CD4-positive, alpha-beta memory T cell (primary cell): ENCODE data around the gene RAB28. TPM values are rescaled to one million over a fixed set of nuclear protein-coding genes. Genes with fewer than 3 reads are reported as not detected.

Source experiments
- CTCF ChIA-PET: fragments of 350-600 bp; sonication (Branson Sonifier 250); formaldehyde crosslinking; loops from one replicate; lab custom pipeline; 2021; ENCODE audit warnings: inconsistent platforms; ENCODE audit not compliant: partially characterized antibody; lab: Charles Lee
- POLR2A ChIA-PET: fragments of 350-600 bp; sonication (Branson Sonifier 250); formaldehyde crosslinking; loops from one replicate; lab custom pipeline; 2021; ENCODE audit not compliant: partially characterized antibody; lab: Charles Lee
- DNase-seq, 5 donors: peaks; one replicate each; pipeline versions ENCODE4 v3.0.0 to v3.0.0-alpha.2; 2020 to 2022; ENCODE audit warnings: mixed read lengths in 1 of 5
- H3K27ac ChIP-seq: one replicate; pipeline ENCODE4 v1.7.0; 2013; ENCODE audit warnings: low read depth, low read length
- H3K27me3 ChIP-seq: 2 replicates; pipeline ENCODE4 v1.7.0; 2013; ENCODE audit warnings: mild to moderate bottlenecking, low read length, moderate library complexity; ENCODE audit not compliant: insufficient read depth
- H3K36me3 ChIP-seq: 2 replicates; pipeline ENCODE4 v1.7.0; 2013; ENCODE audit warnings: mild to moderate bottlenecking, low read length, moderate library complexity; ENCODE audit not compliant: insufficient read depth
- H3K4me1 ChIP-seq: 2 replicates; pipeline ENCODE4 v1.7.0; 2013; ENCODE audit warnings: mild to moderate bottlenecking, low read length, moderate library complexity; ENCODE audit not compliant: insufficient read depth
- H3K4me3 ChIP-seq, 2 donors: one replicate each; pipeline ENCODE4 v1.7.0; 2013; ENCODE audit warnings: low read length in 2 of 2, mild to moderate bottlenecking in 1 of 2
- H3K9me3 ChIP-seq, 2 donors: one replicate each; pipeline ENCODE4 v1.7.0; 2013; ENCODE audit warnings: low read length in 2 of 2, control low read depth in 1 of 2; ENCODE audit not compliant: control insufficient read depth in 1 of 2
- H3K27ac Mint-ChIP-seq, 7 donors: one replicate each; pipeline ENCODE4 v1.8.0; 2020 to 2021; ENCODE audit warnings: mixed read lengths in 7 of 7, mild to moderate bottlenecking in 6 of 7, inconsistent platforms in 3 of 7, moderate library complexity in 3 of 7
- H3K27me3 Mint-ChIP-seq, 2 donors: one replicate each; pipeline ENCODE4 v1.8.0; 2020 to 2021; ENCODE audit warnings: mixed read lengths in 2 of 2
- H3K36me3 Mint-ChIP-seq, 2 donors: one replicate each; pipeline ENCODE4 v1.8.0; 2020 to 2021; ENCODE audit warnings: mixed read lengths in 2 of 2, inconsistent platforms in 1 of 2, mild to moderate bottlenecking in 1 of 2
- H3K4me1 Mint-ChIP-seq, 4 donors: one replicate each; pipeline ENCODE4 v1.8.0; 2020 to 2021; ENCODE audit warnings: mixed read lengths in 4 of 4, mild to moderate bottlenecking in 1 of 4
- H3K4me3 Mint-ChIP-seq, 8 donors: one replicate each; pipeline ENCODE4 v1.8.0; 2020 to 2021; ENCODE audit warnings: mixed read lengths in 8 of 8, mild to moderate bottlenecking in 7 of 8, moderate library complexity in 6 of 8, inconsistent platforms in 3 of 8
- H3K9me3 Mint-ChIP-seq, 8 donors: one replicate each; pipeline ENCODE4 v1.8.0; 2020 to 2021; ENCODE audit warnings: mixed read lengths in 8 of 8, mild to moderate bottlenecking in 5 of 8, inconsistent platforms in 3 of 8, moderate library complexity in 1 of 8
- intact Hi-C: fragments of 100-400 bp; cut with micrococcal nuclease; formaldehyde crosslinking; loops from one replicate; pipeline ENCODE4 v1.15.1; 2023
- polyA plus RNA-seq, 2 donors: library from polyadenylated mRNA; unstranded; fragments of 300-500 nt; fragmentation: Illumina TruSeq; gene quantifications; one replicate each; pipeline ENCODE4 v1.2.3, GENCODE V29; 2021
- total RNA-seq, 2 experiments: library from RNA; stranded (reverse); gene quantifications; one replicate each; pipeline ENCODE4 v1.2.3, GENCODE V29; 2021

RAB28 gene
- total and polyA plus RNA-seq, 4 experiments from 2014 or later = 13.3 to 20.6 (median 15.9) TPM

DNA sequence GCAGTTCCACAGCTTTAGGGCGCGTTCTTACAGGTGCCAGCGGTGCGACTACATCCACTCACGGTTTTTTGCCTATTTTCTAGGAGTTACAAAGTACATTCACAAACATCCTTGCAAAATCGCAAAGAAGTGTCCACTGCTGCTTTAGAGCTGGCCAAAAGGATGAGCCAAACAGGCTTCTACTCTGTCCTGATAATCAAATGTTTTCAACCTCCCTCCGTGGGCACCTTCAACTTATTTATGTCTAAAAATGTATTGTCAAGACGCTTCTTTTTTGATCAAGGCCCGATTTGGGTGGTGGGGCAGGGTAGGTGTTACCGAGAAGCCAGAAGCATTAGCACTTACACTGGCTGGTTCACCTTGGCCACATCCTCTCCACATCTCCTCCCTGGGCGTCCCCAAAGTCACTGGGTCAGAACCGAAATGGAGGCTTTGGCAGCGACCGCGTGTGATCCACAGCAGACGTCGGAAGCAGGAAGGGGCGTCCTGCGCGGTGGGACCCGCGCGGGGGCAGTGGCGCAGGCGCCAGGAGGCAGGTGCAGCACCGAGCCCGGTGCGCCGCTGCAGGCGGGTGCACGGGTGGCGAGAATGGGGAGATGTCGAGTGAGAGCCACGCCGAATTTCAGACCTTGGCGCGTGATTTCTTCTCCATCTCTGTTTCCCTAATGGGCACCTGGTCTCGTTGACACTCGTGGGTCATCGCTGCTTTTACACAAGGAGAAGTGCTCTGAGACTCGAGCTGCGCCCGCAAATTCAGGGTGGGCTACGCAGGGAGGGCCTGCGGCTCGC lies 43.2 kb upstream of the RAB28 start:
- Histone ChIP-seq H3K9me3 (no peaks in the 10 kb centered on the region), H3K4me1 (peaks cover 34% of the 10 kb centered on the region), H3K27ac (no peak overlapping the region), H3K36me3 (no peaks in the 10 kb centered on the region), H3K4me3 (no peak overlapping the region), H3K27me3 (peaks cover 79% of the 10 kb centered on the region)
- peak overlapping the region in 6 of 8 donors; percentile 17 to 69 (median 63) for H3K4me3 Mint-ChIP-seq
- intact Hi-C loops = no loop called here
- H3K27ac Mint-ChIP-seq = no peak overlapping the region
- H3K4me1 Mint-ChIP-seq = peaks cover 18 to 45% (median 32%) of the 10 kb centered on the region in 4 donors
- peaks cover 0 to 35% (median 24%) of the 10 kb centered on the region in 8 donors for H3K9me3 Mint-ChIP-seq
- ChIA-PET CTCF (no interaction called here), POLR2A (no interaction called here)
- H3K27me3 Mint-ChIP-seq = peaks cover 76 to 79% of the 10 kb centered on the region in 2 donors
- H3K36me3 Mint-ChIP-seq = no peaks in the 10 kb centered on the region
- no peak for DNase-seq

- no peak overlapping the region for H3K4me3 Mint-ChIP-seq
- peaks cover 74% of the 10 kb centered on the region for H3K27me3 ChIP-seq
- peaks cover 18 to 49% (median 32%) of the 10 kb centered on the region in 4 donors for H3K4me1 Mint-ChIP-seq
- ChIA-PET POLR2A (no interaction called here), CTCF (no interaction called here)
- no peak overlapping the region for H3K4me3 ChIP-seq
- H3K4me1 ChIP-seq = peaks cover 34% of the 10 kb centered on the region
- intact Hi-C loops = no loop called here
- DNase-seq = no peak
- no peak overlapping the region for H3K27ac ChIP-seq
- peaks cover 81 to 84% of the 10 kb centered on the region in 2 donors for H3K27me3 Mint-ChIP-seq
- no peak overlapping the region for H3K27ac Mint-ChIP-seq
- H3K9me3 Mint-ChIP-seq = peaks cover 0 to 35% (median 24%) of the 10 kb centered on the region in 8 donors
- no peaks in the 10 kb centered on the region for H3K9me3 ChIP-seq
- H3K36me3 Mint-ChIP-seq = no peaks in the 10 kb centered on the region
- no peaks in the 10 kb centered on the region for H3K36me3 ChIP-seq
Observed at GRCh38 chr4:13526658-13527057, 42.5 kb upstream of the RAB28 start.

DNA sequence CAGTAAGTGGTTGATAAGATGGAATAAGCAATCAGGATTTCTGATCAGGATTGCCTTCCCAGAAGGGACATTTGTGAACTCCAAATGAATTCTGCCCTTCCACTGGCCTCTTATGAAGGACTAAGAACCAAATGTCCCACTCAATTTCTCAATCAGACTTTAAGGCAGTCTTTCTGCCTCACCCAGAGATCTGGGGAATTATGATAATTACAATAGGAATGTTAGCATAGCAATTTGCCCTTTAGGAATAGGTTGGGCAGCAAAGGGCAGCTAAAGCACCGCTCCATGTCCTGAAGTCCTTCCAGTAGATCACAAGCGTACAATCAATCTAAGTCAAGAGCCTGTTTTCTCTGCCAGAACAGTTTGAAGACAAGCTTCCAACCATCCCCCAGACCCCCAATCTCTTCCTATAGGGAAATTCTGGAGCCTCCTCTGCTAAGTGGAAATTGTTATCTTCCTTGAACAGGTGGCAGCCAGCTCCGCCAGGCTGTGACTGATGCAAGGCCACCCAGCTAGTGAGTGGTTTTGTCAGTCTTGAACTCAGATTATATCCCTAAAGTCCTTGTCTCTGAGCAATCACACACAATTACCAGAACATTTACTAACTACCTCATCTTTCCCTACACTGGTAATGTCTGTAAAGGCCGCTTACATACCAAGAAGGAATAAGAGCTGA lies 41.6 kb upstream of the RAB28 start:
- Histone ChIP-seq H3K4me1 (peaks cover 27% of the 10 kb centered on the region), H3K27ac (no peak overlapping the region), H3K4me3 (no peak overlapping the region), H3K36me3 (no peaks in the 10 kb centered on the region), H3K27me3 (peaks cover 65% of the 10 kb centered on the region), H3K9me3 (no peaks in the 10 kb centered on the region)
- Mint-ChIP-seq H3K4me1 (peaks cover 17 to 44% (median 28%) of the 10 kb centered on the region in 4 donors), H3K4me3 (no peak overlapping the region), H3K36me3 (no peaks in the 10 kb centered on the region), H3K9me3 (peaks cover 0 to 30% (median 23%) of the 10 kb centered on the region in 8 donors), H3K27me3 (peaks cover 77 to 80% of the 10 kb centered on the region in 2 donors), H3K27ac (no peak overlapping the region)
- ChIA-PET POLR2A (no interaction called here), CTCF (no interaction called here)
- DNase-seq = no peak
- intact Hi-C loops = no loop called here

- H3K27me3 ChIP-seq = peaks cover 55% of the 10 kb centered on the region
- Mint-ChIP-seq H3K4me3 (no peak overlapping the region), H3K4me1 (peaks cover 17 to 38% (median 27%) of the 10 kb centered on the region in 4 donors), H3K9me3 (peaks cover 0 to 28% (median 21%) of the 10 kb centered on the region in 8 donors), H3K36me3 (no peaks in the 10 kb centered on the region), H3K27me3 (peaks cover 69 to 74% of the 10 kb centered on the region in 2 donors), H3K27ac (no peak overlapping the region)
- no peak overlapping the region for H3K27ac ChIP-seq
- H3K36me3 ChIP-seq = no peaks in the 10 kb centered on the region
- peaks cover 27% of the 10 kb centered on the region for H3K4me1 ChIP-seq
- ChIA-PET CTCF (interaction anchor here (1.7 kb wide), 1 partner anchor 17 kb away, joined by 3 read pairs; no protein-coding TSS in a partner anchor), POLR2A (no interaction called here)
- no peak overlapping the region for H3K4me3 ChIP-seq
- intact Hi-C loops = no loop called here
- DNase-seq = no peak
- H3K9me3 ChIP-seq = no peaks in the 10 kb centered on the region
Observed at GRCh38 chr4:13524504-13525243, 40.5 kb upstream of the RAB28 start.

GRCh38 chr4:13523591-13524503 lies 39.7 kb upstream of the RAB28 start:
- Mint-ChIP-seq H3K27me3 (peaks cover 65 to 72% of the 10 kb centered on the region in 2 donors), H3K36me3 (no peaks in the 10 kb centered on the region), H3K4me1 (peaks cover 16 to 30% (median 21%) of the 10 kb centered on the region in 4 donors), H3K9me3 (peaks cover 0 to 25% (median 20%) of the 10 kb centered on the region in 8 donors), H3K4me3 (peak overlapping the region in 1 of 8 donors; percentile 25), H3K27ac (peak overlapping the region in 1 of 7 donors; percentile 6)
- H3K4me3 ChIP-seq = no peak overlapping the region
- CTCF ChIA-PET = interaction anchor here (1.7 kb wide), 1 partner anchor 18 kb away, joined by 3 read pairs; no protein-coding TSS in a partner anchor
- H3K27me3 ChIP-seq = peaks cover 47% of the 10 kb centered on the region
- no peaks in the 10 kb centered on the region for H3K36me3 ChIP-seq
- no peak for DNase-seq
- POLR2A ChIA-PET = no interaction called here
- intact Hi-C loops = no loop called here
- H3K9me3 ChIP-seq = no peaks in the 10 kb centered on the region
- no peak overlapping the region for H3K27ac ChIP-seq
- peaks cover 23% of the 10 kb centered on the region for H3K4me1 ChIP-seq

- ChIA-PET POLR2A (no interaction called here), CTCF (no interaction called here)
- peak overlapping the region in 5 of 8 donors; percentile 6 to 43 (median 26) for H3K4me3 Mint-ChIP-seq
- no peak for DNase-seq
- Histone ChIP-seq H3K4me1 (peaks cover 15% of the 10 kb centered on the region), H3K9me3 (no peaks in the 10 kb centered on the region), H3K27me3 (peaks cover 39% of the 10 kb centered on the region), H3K27ac (no peak overlapping the region), H3K36me3 (no peaks in the 10 kb centered on the region), H3K4me3 (no peak overlapping the region)
- peak overlapping the region in 1 of 7 donors; percentile 47 for H3K27ac Mint-ChIP-seq
- H3K27me3 Mint-ChIP-seq = peaks cover 58 to 64% of the 10 kb centered on the region in 2 donors
- peaks cover 0 to 25% (median 17%) of the 10 kb centered on the region in 8 donors for H3K9me3 Mint-ChIP-seq
- intact Hi-C loops = no loop called here
- H3K36me3 Mint-ChIP-seq = no peaks in the 10 kb centered on the region
- H3K4me1 Mint-ChIP-seq = peaks cover 8 to 23% (median 14%) of the 10 kb centered on the region in 4 donors
Observed at GRCh38 chr4:13523105-13523477, 39.0 kb upstream of the RAB28 start.
